ENCODE results near the gene UBE2V1. TPM values are rescaled to one million over a fixed set of nuclear protein-coding genes. Genes with fewer than 3 reads are reported as not detected.

Gene UBE2V1
- total and polyA plus RNA-seq, 2 of the 13 experiments (the other 11 are each of a cell fraction or from before 2014, with no cell fraction given), result 81.3 to 132 TPM

GRCh38 chr20:50115041-50115512 lies 2.1 kb upstream of the UBE2V1 start (continued):
- no peak for TF ChIP-seq ZNF484 (CRISPR knock-in tag; IDR thresholded peaks at IDR 0.05; ENCODE audit: borderline replicate concordance, low read depth)
- 0 out of 2 replicates have a peak, but pooled peaks have one; percentile 48 for TF ChIP-seq ZFP91 (CRISPR knock-in tag; IDR thresholded peaks at IDR 0.05; ENCODE audit: borderline replicate concordance)
- TF ChIP-seq ZBTB8A (CRISPR knock-in tag; IDR thresholded peaks at IDR 0.05; ENCODE audit: borderline replicate concordance, low read depth), result 0 out of 2 replicates have a peak, but pooled peaks have one; percentile 6
- TF ChIP-seq ZNF354B (CRISPR knock-in tag; IDR thresholded peaks at IDR 0.05), result no peak
- no peak for TF ChIP-seq ZNF672 (CRISPR knock-in tag; IDR thresholded peaks at IDR 0.05)
- TF ChIP-seq ZBTB14 (CRISPR knock-in tag; IDR thresholded peaks at IDR 0.05), result no peak

GRCh38 chr20:50113420-50114224 lies 672 bp upstream of the UBE2V1 start:
- ATAC-seq (no peak), FAIRE-seq (no peak), DNase-seq (ENCODE audit: low spot score) (no peak)
- ChIA-PET POLR2A (interaction anchor here (0.6 to 5.8 kb wide), 16 partner anchors 8 to 177 kb away, joined by 3 to 91 read pairs (median 4); partner anchors contain the start of genes CEBPB, PEDS1 and RNF114), CTCF (ENCODE audit: low intra/inter-chr PET ratio, low total read pairs) (no interaction called here)
- H3K4me1 ChIP-seq (ENCODE audit: insufficient read depth, low read length), result peaks cover 63% of the 10 kb centered on the region
- H3K27me3 ChIP-seq (ENCODE audit: control insufficient read depth in 1 of 2, insufficient read depth in 2 of 2, low read length in 2 of 2), result no peaks in the 10 kb centered on the region; a peak in 1 of 5 replicates
- H3K36me3 ChIP-seq (replicated peaks in 1 of 2; ENCODE audit: control insufficient read depth in 1 of 2, insufficient read depth in 2 of 2, low read length in 2 of 2), result peaks cover 1 to 4% of the 10 kb centered on the region in 2 experiments; a peak in 3 of 5 replicates
- H3K4me3 ChIP-seq (replicated peaks in 1 of 3; ENCODE audit: insufficient read depth in 1 of 3, low read depth in 2 of 3, low read length in 3 of 3), result peak overlapping the region; percentile 94 to 96 (median 94)
- H2AFZ ChIP-seq (ENCODE audit: low read length), result peak overlapping the region; percentile 17
- peak overlapping the region; percentile 92 for H3K4me2 ChIP-seq (ENCODE audit: low read depth, low read length)
- in situ Hi-C loops (cut with HindIII; ENCODE audit: extremely low pct_ligation_motif_present, low pct_unique_long_range_greater_than_20kb), result loop anchor here (10.0 kb wide), 1 partner anchor 471 kb away; no protein-coding TSS in a partner anchor
- H3K79me2 ChIP-seq (ENCODE audit: insufficient read depth, low read length), result peaks cover 60% of the 10 kb centered on the region
- WGBS (ENCODE audit: low lambda C conversion rate), result 14% methylated on average over 11 of the region's 11 CpGs
- H4K20me1 ChIP-seq (ENCODE audit: insufficient read depth, low read length), result peaks cover 36% of the 10 kb centered on the region
- intact Hi-C loops (cut with micrococcal nuclease; ENCODE audit: unreplicated experiment), result loop anchor here (5.0 kb wide), 1 partner anchor 349 kb away; no protein-coding TSS in a partner anchor
- peak overlapping the region; percentile 84 for H3K27ac ChIP-seq (ENCODE audit: extremely low read length, insufficient read depth, low read length)
- H3K9me3 ChIP-seq (ENCODE audit: low read length), result no peaks in the 10 kb centered on the region
- BruUV-seq (replicated peaks), result TSS peak; percentile 95
- peak overlapping the region; percentile 92 for H3K9ac ChIP-seq (ENCODE audit: insufficient read depth, low read depth, low read length)
- no peak for TF ChIP-seq ARHGAP35 (CRISPR knock-in tag; IDR thresholded peaks at IDR 0.05; ENCODE audit: borderline replicate concordance)
- no peak for TF ChIP-seq ETS1 (CRISPR knock-in tag; IDR thresholded peaks at IDR 0.05)
- peak; percentile 36 for TF ChIP-seq ZKSCAN8 (CRISPR knock-in tag; IDR thresholded peaks at IDR 0.05; ENCODE audit: borderline replicate concordance)
- peak; percentile 37 for TF ChIP-seq PCBP2 (optimal IDR thresholded peaks at IDR 0.05; ENCODE audit: low read depth, low read length, poor library complexity, severe bottlenecking)
- TF ChIP-seq GFI1 (CRISPR knock-in tag; IDR thresholded peaks at IDR 0.05; ENCODE audit: borderline replicate concordance), result no peak
- no peak for TF ChIP-seq ZNF639 (CRISPR knock-in tag; conservative IDR thresholded peaks at IDR 0.05)
- no peak for TF ChIP-seq HES4 (CRISPR knock-in tag; IDR thresholded peaks at IDR 0.05; ENCODE audit: borderline replicate concordance)
- 0 out of 2 replicates have a peak, but pooled peaks have one; percentile 23 for TF ChIP-seq ZBTB7B (CRISPR knock-in tag; IDR thresholded peaks at IDR 0.05)
- TF ChIP-seq POLR2A (IDR thresholded peaks at IDR 0.05; ENCODE audit: insufficient read depth in 1 of 2, low read depth in 2 of 2, low read length in 2 of 2), result no peak
